Esophagus muscularis mucosa (tissue), 4 donors: ENCODE data around the gene ZNF396. TPM values are rescaled to one million over a fixed set of nuclear protein-coding genes. Genes with fewer than 3 reads are reported as not detected.

Experiments used
- DNase-seq: peaks from one replicate; pipeline ENCODE4 v3.0.0-alpha.2; 2017; ENCODE audit errors: extremely low spot score
- H3K27ac ChIP-seq, 4 donors: fragments of 200-600 bp; sonication (generic); replicated peaks in 1 of 4; 1 replicate in 3 of 4; 2 replicates in 1 of 4; pipeline ENCODE4 v1.5.1; 2016 to 2019; ENCODE audit warnings: mild to moderate bottlenecking in 1 of 4
- H3K27me3 ChIP-seq, 4 donors: fragments of 200-600 bp; sonication (generic); one replicate each; pipeline versions ENCODE4 v1.5.1 to v1.6.0; 2016 to 2019
- H3K36me3 ChIP-seq, 4 donors: fragments of 200-600 bp; sonication (generic); one replicate each; pipeline ENCODE4 v1.5.1; 2016 to 2019
- H3K4me1 ChIP-seq, 4 donors: fragments of 200-600 bp; sonication (generic); one replicate each; pipeline ENCODE4 v1.5.1; 2016 to 2019
- H3K4me3 ChIP-seq, 4 donors: fragments of 200-600 bp; sonication (generic); 1 replicate in 2 of 4; 2 replicates in 2 of 4; pipeline ENCODE4 v1.5.1; 2016 to 2019; ENCODE audit warnings: mild to moderate bottlenecking in 4 of 4, moderate library complexity in 1 of 4
- H3K9me3 ChIP-seq, 4 donors: fragments of 200-600 bp; sonication (generic); 1 replicate in 3 of 4; 2 replicates in 1 of 4; pipeline ENCODE4 v1.5.1; 2016 to 2019
- EP300 ChIP-seq: sonication (generic); formaldehyde crosslinking; IDR thresholded peaks from one replicate; pipeline ENCODE4 v1.6.1; 2017; ENCODE audit warnings: antibody characterized with exemption
- POLR2A ChIP-seq: fragments of 450-650 bp; IDR thresholded peaks from one replicate; pipeline ENCODE4 v1.6.1; 2017; ENCODE audit warnings: antibody characterized with exemption, moderate library complexity, mild to moderate bottlenecking, low read depth
- POLR2AphosphoS5 ChIP-seq, 2 donors: sonication (generic); formaldehyde crosslinking; IDR thresholded peaks; one replicate each; pipeline ENCODE4 v1.6.1; 2017; ENCODE audit warnings: antibody characterized with exemption in 2 of 2
- WGBS: methylation state at CpG from one replicate; pipeline ENCODE4 v1.1.5; 2018; 5-methylcytosine and 5-hydroxymethylcytosine counted together
- intact Hi-C: fragments of 100-400 bp; cut with DNase I; formaldehyde crosslinking; loops from one replicate; pipeline ENCODE4 v1.15.1; 2023
- total RNA-seq, 4 donors: library from RNA; depleted of rRNA; stranded (reverse); fragments of >200 nt; gene quantifications; one replicate each; pipeline versions ENCODE4 v1.1.0 to v1.2.1, GENCODE V29; 2016
- TF ChIP-seq, protein P1 (sequence below), 3 experiments: fragments of 200-600 bp in 2 of 3; fragments of 450-650 bp in 1 of 3; sonication (generic) in 2 of 3; IDR thresholded peaks; one replicate each; pipeline ENCODE4 v1.5.1; 2017 to 2019; ENCODE audit warnings: antibody characterized with exemption in 3 of 3, mild to moderate bottlenecking in 2 of 3, moderate library complexity in 1 of 3

Gene ZNF396
- total RNA-seq, 4 donors from 2014 or later, result 0.99 to 2.5 (median 1.4) TPM

DNA sequence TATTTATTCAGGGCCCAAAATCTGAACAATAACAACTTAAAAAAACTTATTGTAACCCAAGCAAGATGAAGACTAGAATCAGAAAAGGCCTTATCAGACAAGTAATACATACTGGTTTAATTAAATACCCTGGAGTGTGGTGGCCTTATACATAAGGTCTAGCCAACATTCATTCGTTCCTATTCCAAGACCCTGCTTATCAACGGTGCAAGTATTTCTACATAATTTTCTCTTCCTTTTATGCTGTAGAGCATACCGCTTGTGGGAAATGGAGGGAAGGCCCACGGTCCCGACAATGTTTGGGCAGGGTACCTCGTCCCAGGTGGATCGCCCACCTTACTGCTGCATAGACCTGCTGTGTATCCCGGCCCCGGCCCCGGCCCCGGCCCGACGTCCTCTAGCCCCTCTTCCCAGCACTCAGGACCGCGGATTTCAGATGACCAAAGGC, 33.6 kb downstream of the ZNF396 start:
- Histone ChIP-seq H3K4me1 (peaks cover 28 to 57% (median 44%) of the 10 kb centered on the region in 4 donors), H3K4me3 (peak overlapping the region; percentile 88 to 99 (median 92)), H3K27ac (peak overlapping the region; percentile 98 to 100 (median 99)), H3K9me3 (no peaks in the 10 kb centered on the region), H3K36me3 (peaks cover 18 to 27% (median 20%) of the 10 kb centered on the region in 4 donors), H3K27me3 (no peaks in the 10 kb centered on the region)
- TF ChIP-seq EP300 (no peak), POLR2AphosphoS5 (IDR thresholded peaks at IDR 0.05) (no peak), POLR2A (no peak)
- TF ChIP-seq, protein P1, sequence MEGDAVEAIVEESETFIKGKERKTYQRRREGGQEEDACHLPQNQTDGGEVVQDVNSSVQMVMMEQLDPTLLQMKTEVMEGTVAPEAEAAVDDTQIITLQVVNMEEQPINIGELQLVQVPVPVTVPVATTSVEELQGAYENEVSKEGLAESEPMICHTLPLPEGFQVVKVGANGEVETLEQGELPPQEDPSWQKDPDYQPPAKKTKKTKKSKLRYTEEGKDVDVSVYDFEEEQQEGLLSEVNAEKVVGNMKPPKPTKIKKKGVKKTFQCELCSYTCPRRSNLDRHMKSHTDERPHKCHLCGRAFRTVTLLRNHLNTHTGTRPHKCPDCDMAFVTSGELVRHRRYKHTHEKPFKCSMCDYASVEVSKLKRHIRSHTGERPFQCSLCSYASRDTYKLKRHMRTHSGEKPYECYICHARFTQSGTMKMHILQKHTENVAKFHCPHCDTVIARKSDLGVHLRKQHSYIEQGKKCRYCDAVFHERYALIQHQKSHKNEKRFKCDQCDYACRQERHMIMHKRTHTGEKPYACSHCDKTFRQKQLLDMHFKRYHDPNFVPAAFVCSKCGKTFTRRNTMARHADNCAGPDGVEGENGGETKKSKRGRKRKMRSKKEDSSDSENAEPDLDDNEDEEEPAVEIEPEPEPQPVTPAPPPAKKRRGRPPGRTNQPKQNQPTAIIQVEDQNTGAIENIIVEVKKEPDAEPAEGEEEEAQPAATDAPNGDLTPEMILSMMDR (IDR thresholded peaks at IDR 0.05), result no peak
- 8% methylated on average over 11 of the region's 15 CpGs for WGBS
- intact Hi-C loops, result loop anchor here (2.0 kb wide), 1 partner anchor 53 kb away; the partner anchor contains the start of gene ZSCAN30
- no peak for DNase-seq

DNA sequence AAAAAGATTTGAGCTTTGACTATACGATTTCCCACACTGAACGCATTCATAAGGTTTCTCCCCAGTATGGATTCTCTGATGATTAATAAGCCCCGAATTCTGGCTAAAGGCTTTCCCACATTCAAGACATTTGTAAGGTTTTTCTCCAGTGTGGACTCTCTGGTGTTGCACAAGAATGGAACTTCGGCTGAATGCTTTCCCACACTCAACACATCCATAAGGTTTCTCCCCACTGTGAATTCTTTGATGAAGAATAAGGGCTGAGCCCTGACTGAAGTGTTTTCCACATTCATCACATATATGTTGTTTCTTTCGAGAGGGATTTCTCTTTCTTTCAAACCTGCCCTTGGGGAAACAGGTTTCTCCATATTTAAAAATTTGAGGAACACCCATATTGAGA, 39.9 kb downstream of the ZNF396 start:
- no peaks in the 10 kb centered on the region for H3K27me3 ChIP-seq
- H3K9me3 ChIP-seq, result no peaks in the 10 kb centered on the region
- TF ChIP-seq EP300 (no peak), POLR2AphosphoS5 (IDR thresholded peaks at IDR 0.05) (no peak), POLR2A (no peak)
- TF ChIP-seq, protein P1 (IDR thresholded peaks at IDR 0.05), result no peak
- no peak for DNase-seq
- intact Hi-C loops, result no loop called here
- no peak overlapping the region for H3K4me3 ChIP-seq
- WGBS, result 89% methylated on average over 5 of the region's 5 CpGs
- H3K4me1 ChIP-seq, result peaks cover 7 to 48% (median 31%) of the 10 kb centered on the region in 4 donors
- peaks cover 62 to 89% (median 74%) of the 10 kb centered on the region in 4 donors for H3K36me3 ChIP-seq
- H3K27ac ChIP-seq, result no peak overlapping the region

DNA sequence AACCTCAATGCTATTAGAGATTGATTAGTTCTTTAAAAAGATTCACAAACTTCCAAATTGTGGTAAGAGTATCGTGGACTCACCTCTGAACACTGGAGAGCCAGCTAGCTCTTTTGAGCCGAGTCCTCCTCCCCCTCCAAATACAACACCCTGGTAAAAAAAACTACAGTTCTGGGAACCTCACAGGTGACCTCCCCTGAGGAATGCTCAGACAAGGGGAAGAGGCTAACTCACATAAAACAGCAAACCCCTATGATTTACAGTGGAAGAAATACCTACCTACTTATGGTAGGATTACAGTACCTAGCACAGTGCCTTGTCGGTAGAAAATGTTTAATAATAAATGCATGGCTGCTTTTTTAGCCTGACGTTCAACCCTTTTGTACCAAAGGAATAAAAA, 41.3 kb downstream of the ZNF396 start:
- DNase-seq, result no peak
- H3K4me1 ChIP-seq, result peaks cover 0 to 34% (median 18%) of the 10 kb centered on the region in 4 donors
- H3K36me3 ChIP-seq, result peaks cover 64 to 92% (median 80%) of the 10 kb centered on the region in 4 donors
- H3K9me3 ChIP-seq, result no peaks in the 10 kb centered on the region
- TF ChIP-seq POLR2A (no peak), POLR2AphosphoS5 (IDR thresholded peaks at IDR 0.05) (no peak), EP300 (no peak)
- TF ChIP-seq, protein P1 (IDR thresholded peaks at IDR 0.05), result no peak
- H3K4me3 ChIP-seq, result no peak overlapping the region
- intact Hi-C loops, result no loop called here
- no peak overlapping the region for H3K27ac ChIP-seq
- H3K27me3 ChIP-seq, result no peaks in the 10 kb centered on the region
- WGBS, result 89% methylated on average over 4 of the region's 4 CpGs

DNA sequence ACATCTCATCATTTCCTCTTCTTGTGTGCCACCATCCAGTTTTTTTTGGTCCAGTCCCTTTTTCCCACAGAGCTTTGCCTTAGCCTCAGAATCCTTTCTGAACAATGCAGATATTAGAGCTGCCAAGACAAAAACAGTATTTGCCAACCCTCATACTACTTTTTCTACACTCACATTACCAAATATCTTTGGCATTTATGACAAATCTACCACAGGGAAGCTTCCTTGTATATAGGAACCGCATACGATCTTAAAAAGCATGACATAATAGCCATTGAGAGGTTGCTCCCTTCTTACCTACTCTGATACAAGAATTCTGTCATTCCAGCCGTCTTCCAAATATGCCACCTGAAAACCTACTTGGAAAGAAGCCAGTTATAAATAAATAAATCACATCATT, 42.3 kb downstream of the ZNF396 start:
- peaks cover 59 to 87% (median 73%) of the 10 kb centered on the region in 4 donors for H3K36me3 ChIP-seq

More for the DNA sequence above, 42.3 kb downstream of the ZNF396 start:
- TF ChIP-seq, protein P1 (IDR thresholded peaks at IDR 0.05), result no peak
- TF ChIP-seq POLR2AphosphoS5 (IDR thresholded peaks at IDR 0.05), result no peak
- TF ChIP-seq POLR2A, result no peak
- TF ChIP-seq EP300, result no peak
- DNase-seq, result no peak
- Histone ChIP-seq H3K4me3 (no peak overlapping the region), H3K9me3 (no peaks in the 10 kb centered on the region), H3K27ac (no peak overlapping the region), H3K4me1 (peaks cover 0 to 24% (median 11%) of the 10 kb centered on the region in 4 donors), H3K27me3 (no peaks in the 10 kb centered on the region)
- WGBS, result 80% methylated on average over 3 of the region's 3 CpGs
- intact Hi-C loops, result no loop called here
